Measurements from ENCODE around the gene SPPL2A. TPM values are rescaled to one million over a fixed set of nuclear protein-coding genes. Genes with fewer than 3 reads are reported as not detected.

The SPPL2A gene
- polyA plus RNA-seq, 1 donor (not counting 4 experiments of a cell fraction or from before 2014, with no cell fraction given), result 59.4 TPM

DNA sequence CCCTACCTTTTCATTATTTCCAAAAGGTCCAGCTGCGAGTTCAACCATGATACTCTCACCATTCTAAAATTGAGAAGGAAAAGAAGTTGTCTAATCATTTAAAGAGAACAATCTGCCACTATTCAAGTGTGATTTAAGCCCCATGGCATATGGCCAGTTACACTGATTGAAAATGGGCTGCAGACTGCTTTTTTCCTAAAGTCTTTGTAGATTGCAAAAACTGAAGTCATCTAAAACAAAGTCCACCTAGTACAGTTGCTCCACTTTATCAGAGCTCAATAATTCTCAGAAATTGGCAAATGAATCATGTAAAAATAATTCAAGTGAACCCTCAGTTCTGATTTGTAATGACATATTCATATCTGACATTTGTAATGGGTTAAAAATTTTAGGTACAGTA, 39.2 kb downstream of the SPPL2A start:
- FAIRE-seq (no peak), DNase-seq (ENCODE audit: low read depth, low spot score) (no peak)
- Histone ChIP-seq H3K27me3 (ENCODE audit: control insufficient read depth, extremely low read depth, insufficient read depth, low read length) (no peaks in the 10 kb centered on the region), H4K20me1 (ENCODE audit: control insufficient read depth, extremely low read depth, insufficient read depth, low read length) (no peaks in the 10 kb centered on the region), H3K4me2 (ENCODE audit: control insufficient read depth, extremely low read depth, insufficient read depth, low read depth, low read length) (no peak overlapping the region), H3K9me3 (ENCODE audit: control insufficient read depth, low read depth, low read length) (no peaks in the 10 kb centered on the region), H3K9ac (ENCODE audit: control insufficient read depth, extremely low read depth, insufficient read depth, low read length) (no peak overlapping the region), H3K27ac (ENCODE audit: control insufficient read depth, insufficient read depth, low read length) (no peak overlapping the region), H3K36me3 (ENCODE audit: control insufficient read depth in 2 of 2, extremely low read depth in 1 of 2, insufficient read depth in 2 of 2, low read length in 2 of 2) (peaks cover 0 to 5% of the 10 kb centered on the region in 2 experiments), H3K4me3 (ENCODE audit: control insufficient read depth in 2 of 3, extremely low read depth in 1 of 3, insufficient read depth in 2 of 3, low read depth in 1 of 3, low read length in 3 of 3) (no peak overlapping the region), H2AFZ (ENCODE audit: control insufficient read depth, low read length) (no peak overlapping the region), H3K79me2 (ENCODE audit: control insufficient read depth, insufficient read depth, low read length) (no peaks in the 10 kb centered on the region), H3K9me1 (ENCODE audit: control insufficient read depth, extremely low read depth, insufficient read depth, low read length) (no peaks in the 10 kb centered on the region), H3K4me1 (ENCODE audit: control insufficient read depth, extremely low read depth, insufficient read depth, low read length) (no peaks in the 10 kb centered on the region)
- dilution Hi-C loops (cut with MboI; ENCODE audit: extremely low pct_ligation_motif_present, low sequenced_read_pairs), result no loop called here
- TF ChIP-seq, protein P1, sequence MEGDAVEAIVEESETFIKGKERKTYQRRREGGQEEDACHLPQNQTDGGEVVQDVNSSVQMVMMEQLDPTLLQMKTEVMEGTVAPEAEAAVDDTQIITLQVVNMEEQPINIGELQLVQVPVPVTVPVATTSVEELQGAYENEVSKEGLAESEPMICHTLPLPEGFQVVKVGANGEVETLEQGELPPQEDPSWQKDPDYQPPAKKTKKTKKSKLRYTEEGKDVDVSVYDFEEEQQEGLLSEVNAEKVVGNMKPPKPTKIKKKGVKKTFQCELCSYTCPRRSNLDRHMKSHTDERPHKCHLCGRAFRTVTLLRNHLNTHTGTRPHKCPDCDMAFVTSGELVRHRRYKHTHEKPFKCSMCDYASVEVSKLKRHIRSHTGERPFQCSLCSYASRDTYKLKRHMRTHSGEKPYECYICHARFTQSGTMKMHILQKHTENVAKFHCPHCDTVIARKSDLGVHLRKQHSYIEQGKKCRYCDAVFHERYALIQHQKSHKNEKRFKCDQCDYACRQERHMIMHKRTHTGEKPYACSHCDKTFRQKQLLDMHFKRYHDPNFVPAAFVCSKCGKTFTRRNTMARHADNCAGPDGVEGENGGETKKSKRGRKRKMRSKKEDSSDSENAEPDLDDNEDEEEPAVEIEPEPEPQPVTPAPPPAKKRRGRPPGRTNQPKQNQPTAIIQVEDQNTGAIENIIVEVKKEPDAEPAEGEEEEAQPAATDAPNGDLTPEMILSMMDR (optimal IDR thresholded peaks at IDR 0.05 in 1 of 3, IDR thresholded peaks at IDR 0.05 in 1 of 3, conservative IDR thresholded peaks at IDR 0.05 in 1 of 3; ENCODE audit: extremely low read depth in 1 of 3, insufficient read depth in 2 of 3, low read length in 3 of 3), result no peak
- no peak for TF ChIP-seq EZH2 (IDR thresholded peaks at IDR 0.05; ENCODE audit: low read length)

DNA sequence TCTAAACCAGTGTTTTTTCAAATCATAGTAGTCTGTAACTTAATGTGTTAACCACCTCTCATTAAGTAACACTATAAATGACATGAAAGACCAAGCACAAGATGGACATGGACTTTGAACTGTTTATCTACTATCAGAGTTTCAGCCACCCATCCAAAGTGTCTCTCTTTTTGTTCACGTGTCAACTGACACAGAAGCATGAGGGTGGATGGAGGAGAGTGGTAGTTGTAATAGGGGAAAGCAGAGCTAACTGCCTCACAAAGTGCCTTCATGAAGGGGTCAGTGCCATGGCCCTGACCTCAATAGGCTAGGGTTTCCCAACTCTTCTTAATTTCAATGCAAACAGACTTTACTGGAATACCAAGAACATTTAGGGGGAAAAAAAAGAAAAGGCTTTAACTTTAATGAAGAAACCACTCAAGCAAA, 46.8 kb downstream of the SPPL2A start:
- TF ChIP-seq, protein P1 (optimal IDR thresholded peaks at IDR 0.05 in 1 of 3, IDR thresholded peaks at IDR 0.05 in 1 of 3, conservative IDR thresholded peaks at IDR 0.05 in 1 of 3; ENCODE audit: extremely low read depth in 1 of 3, insufficient read depth in 2 of 3, low read length in 3 of 3), result no peak
- TF ChIP-seq EZH2 (IDR thresholded peaks at IDR 0.05; ENCODE audit: low read length), result no peak
- dilution Hi-C loops (cut with MboI; ENCODE audit: extremely low pct_ligation_motif_present, low sequenced_read_pairs), result no loop called here
- Histone ChIP-seq H3K4me2 (ENCODE audit: control insufficient read depth, extremely low read depth, insufficient read depth, low read depth, low read length) (no peak overlapping the region), H3K79me2 (ENCODE audit: control insufficient read depth, insufficient read depth, low read length) (no peaks in the 10 kb centered on the region), H3K9ac (ENCODE audit: control insufficient read depth, extremely low read depth, insufficient read depth, low read length) (no peak overlapping the region), H3K4me3 (ENCODE audit: control insufficient read depth in 2 of 3, extremely low read depth in 1 of 3, insufficient read depth in 2 of 3, low read depth in 1 of 3, low read length in 3 of 3) (no peak overlapping the region), H3K27me3 (ENCODE audit: control insufficient read depth, extremely low read depth, insufficient read depth, low read length) (no peaks in the 10 kb centered on the region), H3K9me1 (ENCODE audit: control insufficient read depth, extremely low read depth, insufficient read depth, low read length) (no peaks in the 10 kb centered on the region), H3K36me3 (ENCODE audit: control insufficient read depth in 2 of 2, extremely low read depth in 1 of 2, insufficient read depth in 2 of 2, low read length in 2 of 2) (peaks cover 0 to 7% of the 10 kb centered on the region in 2 experiments), H3K9me3 (ENCODE audit: control insufficient read depth, low read depth, low read length) (no peaks in the 10 kb centered on the region), H3K4me1 (ENCODE audit: control insufficient read depth, extremely low read depth, insufficient read depth, low read length) (no peaks in the 10 kb centered on the region), H4K20me1 (ENCODE audit: control insufficient read depth, extremely low read depth, insufficient read depth, low read length) (no peaks in the 10 kb centered on the region), H3K27ac (ENCODE audit: control insufficient read depth, insufficient read depth, low read length) (no peak overlapping the region), H2AFZ (ENCODE audit: control insufficient read depth, low read length) (no peak overlapping the region)
- DNase-seq (ENCODE audit: low read depth, low spot score) (no peak), FAIRE-seq (peak; percentile 32)

Data from keratinocyte (primary cell).